Motor neuron (in vitro differentiated cells): Measurements from ENCODE around the gene HDAC9. TPM values are rescaled to one million over a fixed set of nuclear protein-coding genes. Genes with fewer than 3 reads are reported as not detected.

Experiments used
- ATAC-seq, 8 experiments: fragments of 200-7000 bp; cut with Tn5 transposase; replicated peaks in 6 of 8; 2 replicates each; pipeline ENCODE4 v1.8.0; 2021; ENCODE audit warnings: mild to moderate bottlenecking in 8 of 8, moderate library complexity in 8 of 8
- H3K27ac ChIP-seq, 2 donors: fragments of 250-450 bp; sonication (Bioruptor Pico); 2 replicates each; pipeline ENCODE4 v1.9.0; 2021; ENCODE audit warnings: antibody characterized with exemption in 2 of 2, mild to moderate bottlenecking in 2 of 2, moderate library complexity in 1 of 2
- H3K4me1 ChIP-seq, 2 donors: fragments of 250-450 bp; sonication (Bioruptor Pico); replicated peaks in 1 of 2; 2 replicates each; pipeline ENCODE4 v1.6.1; 2021; ENCODE audit warnings: antibody characterized with exemption in 2 of 2, mild to moderate bottlenecking in 2 of 2, moderate library complexity in 1 of 2
- H3K4me3 ChIP-seq, 5 donors: fragments of 250-450 bp; sonication (Bioruptor Pico); 2 replicates each; pipeline ENCODE4 v1.9.0; 2021; ENCODE audit warnings: antibody characterized with exemption in 5 of 5, mild to moderate bottlenecking in 5 of 5, moderate library complexity in 4 of 5
- WGBS, 10 experiments: fragments of 450-650 bp; shearing (Covaris generic); methylation state at CpG; one replicate each; pipeline ENCODE4 v1.0.0; 2022; 5-methylcytosine and 5-hydroxymethylcytosine counted together
- in situ Hi-C, 9 experiments: fragments of 400-800 bp; cut with MboI; loops; one replicate each; pipeline ENCODE4 v1.15.0; 2021; ENCODE audit warnings: low sequenced_read_pairs in 9 of 9, low pct_unique_long_range_greater_than_20kb in 2 of 9; ENCODE audit not compliant: unreplicated experiment in 9 of 9
- total RNA-seq, 8 experiments: library from RNA; unstranded; fragments of 300-600 nt; gene quantifications; 2 replicates each; pipeline versions ENCODE4 v1.2.3 to v1.2.4, GENCODE V29; 2022

The HDAC9 gene
- total RNA-seq, 8 experiments from 2014 or later = 5.8 to 44.2 (median 22.7) TPM

DNA sequence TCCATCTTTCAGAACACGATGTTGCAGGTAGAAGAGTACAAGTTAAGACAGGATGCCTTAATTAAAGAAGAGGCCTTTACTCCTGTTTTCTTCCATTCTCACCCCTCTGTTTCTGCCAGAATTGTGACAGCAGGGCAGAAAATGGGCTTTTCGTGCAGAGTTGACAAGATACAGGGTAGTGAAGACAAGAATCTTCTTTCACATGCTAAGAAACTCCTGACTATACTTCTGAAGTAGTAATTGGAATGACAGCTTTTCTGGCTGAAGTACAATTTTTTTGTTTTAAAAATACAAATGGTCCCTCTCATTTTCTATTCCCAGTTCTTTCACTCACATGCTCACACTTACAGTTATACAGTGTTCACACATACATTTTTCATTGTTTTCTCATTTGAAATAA lies 22.1 kb downstream of the HDAC9 start:
- Histone ChIP-seq H3K4me1 (peaks cover 11 to 28% of the 10 kb centered on the region in 2 donors), H3K27ac (no peak overlapping the region), H3K4me3 (no peak overlapping the region)
- WGBS, 10 experiments = 81 to 100% (median 94%) methylated on average over 1 to 2 of the region's 2 CpGs; no CpG with 5 or more reads in 3 of the 10 experiments
- in situ Hi-C loops = no loop called here
- no peak for ATAC-seq

DNA sequence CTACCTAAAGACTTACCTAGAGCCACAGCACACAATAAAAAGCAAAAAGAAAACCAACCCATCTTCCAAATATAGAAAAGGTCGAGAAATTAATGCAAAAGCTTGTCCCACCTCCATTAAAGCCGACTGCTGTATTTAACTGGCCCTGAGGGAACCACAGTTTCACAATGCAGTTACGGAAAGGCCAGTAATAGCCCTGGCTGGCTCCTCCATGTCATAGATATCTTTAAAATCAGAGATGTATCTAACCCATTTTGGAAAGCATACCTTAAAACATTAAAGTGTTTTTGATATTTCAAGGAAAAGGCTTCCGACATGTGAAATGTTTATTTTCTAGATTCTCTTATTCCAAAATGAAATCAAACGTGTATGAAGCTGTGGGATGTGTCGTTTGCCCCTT lies 23.0 kb downstream of the HDAC9 start:
- H3K27ac ChIP-seq = no peak overlapping the region
- no peak for ATAC-seq
- in situ Hi-C loops = no loop called here
- WGBS, 10 experiments = 81 to 100% (median 91%) methylated on average over 1 to 6 of the region's 6 CpGs
- no peak overlapping the region for H3K4me3 ChIP-seq
- H3K4me1 ChIP-seq = peaks cover 18 to 28% of the 10 kb centered on the region in 2 donors

DNA sequence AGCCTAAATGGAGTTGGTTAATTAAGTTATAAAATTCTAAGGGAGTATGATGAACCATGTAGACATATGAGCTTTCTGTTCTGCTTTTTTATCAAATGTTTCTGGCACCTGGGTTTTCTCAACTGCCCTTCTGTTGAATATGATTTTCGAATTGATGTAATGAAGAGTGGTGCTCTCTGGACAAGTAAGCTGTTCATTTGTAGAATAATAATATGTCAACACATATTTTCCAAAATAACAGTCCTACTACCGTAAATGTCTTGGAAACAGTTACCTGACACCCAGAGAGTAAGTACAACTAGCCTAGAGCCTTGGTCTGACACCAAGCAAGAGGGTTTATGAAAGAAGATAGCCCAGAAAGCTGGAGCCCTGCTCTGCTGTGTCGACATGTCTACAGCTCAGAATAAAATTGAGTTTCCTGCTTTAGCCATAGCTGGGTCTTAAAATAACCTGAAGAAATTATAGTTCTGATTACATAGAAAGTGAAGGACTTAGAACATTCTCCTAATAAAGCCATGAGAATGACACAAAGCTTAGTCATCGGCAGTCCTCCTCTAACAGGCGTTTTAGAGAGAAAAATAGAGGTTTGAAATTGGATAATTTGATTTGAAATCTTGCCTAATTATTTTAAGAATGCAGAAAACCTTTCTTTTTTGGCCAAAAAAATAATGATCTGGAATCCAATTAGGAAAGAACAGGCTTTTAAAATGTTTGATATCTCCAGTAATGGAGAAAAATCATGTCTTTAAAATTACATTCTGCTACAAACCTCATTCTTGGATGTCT lies 25.1 kb downstream of the HDAC9 start:
- no peak overlapping the region for H3K27ac ChIP-seq
- in situ Hi-C loops = no loop called here
- no peak overlapping the region for H3K4me3 ChIP-seq
- peak in 7 of 8 experiments; percentile 22 to 61 (median 53) for ATAC-seq
- WGBS, 10 experiments = 40 to 100% (median 74%) methylated on average over 1 to 5 of the region's 5 CpGs; no CpG with 5 or more reads in 1 of the 10 experiments
- H3K4me1 ChIP-seq = peaks cover 18 to 27% of the 10 kb centered on the region in 2 donors

DNA sequence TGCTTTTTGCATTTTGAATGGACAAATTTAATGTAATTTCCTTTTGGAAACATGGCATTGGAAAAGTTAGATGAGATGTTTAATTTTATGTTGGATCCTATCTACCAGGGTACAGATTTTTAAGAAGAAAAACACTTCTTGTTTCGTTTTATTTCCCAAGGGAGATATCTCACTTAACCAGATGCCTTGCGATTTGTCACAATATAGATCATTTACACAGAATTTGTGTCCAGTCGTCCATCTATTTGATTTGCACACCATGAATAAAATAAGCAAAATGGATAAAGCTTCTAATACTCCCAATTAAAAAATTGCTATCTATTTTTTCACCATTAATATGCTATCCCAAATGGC lies 25.7 kb downstream of the HDAC9 start:
- 84 to 93% (median 88%) methylated on average over 2 to 3 of the region's 3 CpGs for WGBS, 10 experiments
- no peak overlapping the region for H3K4me3 ChIP-seq
- ATAC-seq = no peak
- H3K27ac ChIP-seq = no peak overlapping the region
- H3K4me1 ChIP-seq = peaks cover 18 to 22% of the 10 kb centered on the region in 2 donors
- in situ Hi-C loops = no loop called here

DNA sequence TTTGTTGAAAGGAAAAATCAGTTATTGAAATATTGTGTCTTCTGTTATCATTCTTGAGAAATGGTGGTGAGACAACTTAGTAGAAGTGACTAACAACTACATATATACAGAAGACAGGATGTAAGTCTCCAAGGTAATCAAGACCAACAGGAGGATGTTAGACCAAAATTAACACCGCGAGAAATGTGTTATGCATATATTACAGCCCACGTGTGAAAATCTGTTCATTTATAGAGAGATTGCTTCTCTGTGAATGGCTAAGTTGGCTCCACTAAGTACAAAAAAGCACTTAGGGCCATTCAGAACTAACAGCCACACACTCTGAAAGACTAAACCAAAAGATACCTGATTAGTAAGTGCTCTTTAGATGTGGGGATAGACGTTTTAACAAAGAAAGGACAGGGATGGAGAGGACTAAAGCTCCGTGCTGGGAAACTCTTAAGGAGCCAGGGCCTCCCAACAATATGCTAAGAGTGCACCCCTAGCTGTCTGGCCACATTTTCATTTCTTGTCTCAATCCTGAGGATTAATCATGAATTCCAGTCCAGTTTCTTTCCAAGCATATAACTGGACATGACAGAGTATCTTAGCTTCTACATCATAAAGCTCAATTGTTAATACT lies 26.5 kb downstream of the HDAC9 start:
- in situ Hi-C loops = no loop called here
- 35 to 100% (median 93%) methylated on average over 1 to 4 of the region's 5 CpGs; no CpG with 5 or more reads in 1 of the 10 experiments for WGBS, 10 experiments
- peak in 1 of 8 experiments; percentile 12 for ATAC-seq
- peaks cover 18 to 22% of the 10 kb centered on the region in 2 donors for H3K4me1 ChIP-seq
- no peak overlapping the region for H3K4me3 ChIP-seq
- H3K27ac ChIP-seq = no peak overlapping the region

GRCh38 chr7:18524248-18524647 lies 28.7 kb downstream of the HDAC9 start:
- H3K27ac ChIP-seq = no peak overlapping the region
- no peak for ATAC-seq
- in situ Hi-C loops = no loop called here
- WGBS, 10 experiments = 74 to 100% (median 88%) methylated on average over 1 to 3 of the region's 3 CpGs; no CpG with 5 or more reads in 2 of the 10 experiments
- H3K4me1 ChIP-seq = peaks cover 5 to 15% of the 10 kb centered on the region in 2 donors
- no peak overlapping the region for H3K4me3 ChIP-seq

DNA sequence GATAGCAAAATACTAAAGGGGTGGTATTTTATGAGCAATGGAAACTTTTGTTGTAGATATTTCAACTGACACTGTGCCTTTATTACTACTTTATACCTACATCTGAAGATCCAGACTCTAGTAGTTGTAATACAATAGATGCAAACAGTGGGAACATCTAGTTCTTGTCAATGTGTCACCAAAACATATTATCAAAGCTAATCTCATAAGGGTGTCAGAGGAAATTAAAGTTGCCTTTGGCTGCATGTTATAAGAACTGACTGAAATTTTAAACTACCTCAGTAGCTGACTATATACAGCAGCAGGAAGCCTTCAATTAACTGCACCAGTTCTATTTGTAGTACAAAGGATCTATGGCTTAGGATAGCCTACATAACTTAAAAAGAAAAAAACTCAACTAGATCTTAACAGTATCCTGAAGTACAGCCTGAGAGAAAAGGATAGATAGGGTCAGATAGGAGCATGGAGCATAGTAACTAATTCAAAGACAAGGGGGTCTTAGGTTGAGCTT lies 30.9 kb downstream of the HDAC9 start:
- H3K4me3 ChIP-seq = no peak overlapping the region
- no peak overlapping the region for H3K27ac ChIP-seq
- ATAC-seq = no peak
- H3K4me1 ChIP-seq = peaks cover 0 to 15% of the 10 kb centered on the region in 2 donors
- in situ Hi-C loops = no loop called here

- no peak overlapping the region for H3K27ac ChIP-seq
- no peak for ATAC-seq
- H3K4me1 ChIP-seq = no peaks in the 10 kb centered on the region
- in situ Hi-C loops = no loop called here
- no peak overlapping the region for H3K4me3 ChIP-seq
- 78 to 100% (median 90%) methylated on average over 1 of the region's 1 CpG for WGBS, 10 experiments
Measured at GRCh38 chr7:18529239-18529638, 33.7 kb downstream of the HDAC9 start.

GRCh38 chr7:18530224-18531179 lies 35.0 kb downstream of the HDAC9 start:
- in situ Hi-C loops = no loop called here
- Histone ChIP-seq H3K27ac (no peak overlapping the region), H3K4me1 (peaks cover 0 to under 1% of the 10 kb centered on the region in 2 donors), H3K4me3 (no peak overlapping the region)
- WGBS, 10 experiments = 79 to 95% (median 89%) methylated on average over 4 to 5 of the region's 5 CpGs; no CpG with 5 or more reads in 1 of the 10 experiments
- peak in 5 of 8 experiments; percentile 27 to 78 (median 64) for ATAC-seq

- Histone ChIP-seq H3K27ac (no peak overlapping the region), H3K4me3 (no peak overlapping the region), H3K4me1 (peaks cover 3 to 7% of the 10 kb centered on the region in 2 donors)
- in situ Hi-C loops = no loop called here
- ATAC-seq = no peak
- 59 to 100% (median 89%) methylated on average over 1 to 3 of the region's 3 CpGs; no CpG with 5 or more reads in 1 of the 10 experiments for WGBS, 10 experiments
Measured at GRCh38 chr7:18531539-18531938, 36.0 kb downstream of the HDAC9 start.

- in situ Hi-C loops = no loop called here
- H3K4me3 ChIP-seq = no peak overlapping the region
- H3K27ac ChIP-seq = no peak overlapping the region
- WGBS, 10 experiments = 58 to 100% (median 88%) methylated on average over 1 to 2 of the region's 2 CpGs
- peaks cover 3 to 7% of the 10 kb centered on the region in 2 donors for H3K4me1 ChIP-seq
- ATAC-seq = no peak
Measured at GRCh38 chr7:18532813-18533212, 37.3 kb downstream of the HDAC9 start.

DNA sequence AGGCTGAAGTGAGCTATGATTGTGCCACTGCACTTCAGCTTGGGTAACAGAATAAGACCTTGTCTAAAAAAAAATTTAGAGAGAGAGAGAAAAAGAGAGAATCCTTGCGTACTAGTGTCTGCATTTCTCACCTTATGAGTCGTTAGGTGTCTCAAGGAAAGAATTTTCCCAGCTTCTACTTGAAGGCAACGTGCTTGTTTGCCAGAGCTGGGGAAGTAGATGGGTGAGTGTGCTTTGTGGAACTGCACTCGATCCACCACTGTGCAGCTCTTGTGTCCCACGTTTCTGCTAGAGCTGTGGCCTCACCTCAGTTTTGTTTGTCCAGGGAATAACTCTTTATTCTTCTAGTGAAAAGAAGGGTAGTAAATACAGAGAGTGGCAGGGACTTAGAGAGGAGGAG lies 38.9 kb downstream of the HDAC9 start:
- in situ Hi-C loops = no loop called here
- peaks cover 3 to 7% of the 10 kb centered on the region in 2 donors for H3K4me1 ChIP-seq
- no peak overlapping the region for H3K27ac ChIP-seq
- WGBS, 10 experiments = 20 to 100% (median 83%) methylated on average over 1 to 2 of the region's 5 CpGs; no CpG with 5 or more reads in 3 of the 10 experiments
- no peak for ATAC-seq
- no peak overlapping the region for H3K4me3 ChIP-seq
